ENCODE data around the gene PYROXD2. TPM values are rescaled to one million over a fixed set of nuclear protein-coding genes. Genes with fewer than 3 reads are reported as not detected.

The PYROXD2 gene
- polyA plus RNA-seq, 1 of the 3 experiments (the other 2 are of a cell fraction): 26.7 TPM

GRCh38 chr10:98389398-98389797 is 25.6 kb downstream of the PYROXD2 start:
- Histone ChIP-seq H3K27me3 (ENCODE audit: insufficient read depth) (no peaks in the 10 kb centered on the region), H3K4me3 (ENCODE audit: low read depth in 2 of 2, low read length in 1 of 2) (no peak overlapping the region), H3K9ac (no peak overlapping the region), H3K4me2 (no peak overlapping the region), H4K20me1 (ENCODE audit: insufficient read depth) (no peaks in the 10 kb centered on the region), H3K9me2 (no peaks in the 10 kb centered on the region), H3F3A (replicated peaks; ENCODE audit: insufficient read depth) (no peaks in the 10 kb centered on the region), H3K27ac (ENCODE audit: low read depth in 2 of 2, low read length in 1 of 2) (no peak overlapping the region), H3K79me2 (ENCODE audit: insufficient read depth) (no peaks in the 10 kb centered on the region), H3K4me1 (ENCODE audit: control insufficient read depth in 1 of 2, insufficient read depth in 2 of 2, low read depth in 1 of 2, low read length in 1 of 2) (no peaks in the 10 kb centered on the region), H2AFZ (ENCODE audit: low read depth) (no peak overlapping the region), H3K9me3 (no peaks in the 10 kb centered on the region), H3K36me3 (replicated peaks in 1 of 2; ENCODE audit: control insufficient read depth in 1 of 2, insufficient read depth in 2 of 2, low read length in 1 of 2) (no peaks in the 10 kb centered on the region)
- WGBS (ENCODE audit: low lambda C conversion rate): 76% methylated on average over 6 of the region's 6 CpGs
- DNase-seq: no peak
- TF ChIP-seq MXI1 (IDR thresholded peaks at IDR 0.05; ENCODE audit: low read depth, low read length) (no peak), POLR2AphosphoS5 (IDR thresholded peaks at IDR 0.05; ENCODE audit: low read depth, low read length) (no peak), JUND (IDR thresholded peaks at IDR 0.05) (no peak)
- ChIA-PET POLR2A (no interaction called here), CTCF (no interaction called here)

GRCh38 chr10:98388101-98388655 is 26.8 kb downstream of the PYROXD2 start:
- Histone ChIP-seq H3K9me3 (no peaks in the 10 kb centered on the region), H3K79me2 (ENCODE audit: insufficient read depth) (no peaks in the 10 kb centered on the region), H3K4me2 (no peak overlapping the region), H2AFZ (ENCODE audit: low read depth) (no peak overlapping the region), H3K4me1 (ENCODE audit: control insufficient read depth in 1 of 2, insufficient read depth in 2 of 2, low read depth in 1 of 2, low read length in 1 of 2) (0 out of 4 replicates have a peak, but pooled peaks cover 0 to 4% of the 10 kb centered on the region in 2 experiments), H3K9ac (no peak overlapping the region), H3K36me3 (replicated peaks in 1 of 2; ENCODE audit: control insufficient read depth in 1 of 2, insufficient read depth in 2 of 2, low read length in 1 of 2) (no peaks in the 10 kb centered on the region), H3F3A (replicated peaks; ENCODE audit: insufficient read depth) (no peaks in the 10 kb centered on the region), H3K9me2 (no peaks in the 10 kb centered on the region), H3K27ac (ENCODE audit: low read depth in 2 of 2, low read length in 1 of 2) (no peak overlapping the region), H3K4me3 (ENCODE audit: low read depth in 2 of 2, low read length in 1 of 2) (no peak overlapping the region), H3K27me3 (ENCODE audit: insufficient read depth) (no peaks in the 10 kb centered on the region), H4K20me1 (ENCODE audit: insufficient read depth) (no peaks in the 10 kb centered on the region)
- no peak for TF ChIP-seq SMC3 (IDR thresholded peaks at IDR 0.05; ENCODE audit: low read depth, low read length)
- no peak for TF ChIP-seq POLR2AphosphoS5 (IDR thresholded peaks at IDR 0.05; ENCODE audit: low read depth, low read length)
- TF ChIP-seq REST (IDR thresholded peaks at IDR 0.05; ENCODE audit: low read depth, low read length): no peak
- no peak for TF ChIP-seq CTCF (IDR thresholded peaks at IDR 0.05)
- TF ChIP-seq TEAD4 (IDR thresholded peaks at IDR 0.05; ENCODE audit: borderline replicate concordance, insufficient read depth): no peak
- no peak for TF ChIP-seq NRF1 (IDR thresholded peaks at IDR 0.05; ENCODE audit: low read depth, low read length)
- TF ChIP-seq USF2 (IDR thresholded peaks at IDR 0.05; ENCODE audit: borderline replicate concordance, low read depth, low read length): no peak
- no peak for TF ChIP-seq NFIC (IDR thresholded peaks at IDR 0.05; ENCODE audit: borderline replicate concordance)
- TF ChIP-seq USF1 (IDR thresholded peaks at IDR 0.05; ENCODE audit: borderline replicate concordance, low read depth): no peak
- no peak for TF ChIP-seq EP300 (IDR thresholded peaks at IDR 0.05; ENCODE audit: borderline replicate concordance in 1 of 2, low read depth in 1 of 2, low read length in 1 of 2)
- no peak for TF ChIP-seq GABPA (IDR thresholded peaks at IDR 0.05; ENCODE audit: low read depth)
- no peak for TF ChIP-seq IRF3 (IDR thresholded peaks at IDR 0.05; ENCODE audit: low read depth, low read length)
- TF ChIP-seq RCOR1 (IDR thresholded peaks at IDR 0.05; ENCODE audit: low read length): no peak
- no peak for DNase-seq
- ChIA-PET CTCF (no interaction called here), POLR2A (no interaction called here)
- WGBS (ENCODE audit: low lambda C conversion rate): 90% methylated on average over 12 of the region's 13 CpGs
